SK-MEL-5 (cell line): Measurements from ENCODE around the gene ATG101. TPM values are rescaled to one million over a fixed set of nuclear protein-coding genes. Genes with fewer than 3 reads are reported as not detected.
A peak's percentile ranks its signal among the peaks of the same experiment; 100 is the strongest.
"Not testable (repeated sequence)": the region's sequence is repeated elsewhere in the genome, so short reads cannot be mapped to it uniquely, and the experiment has no call there.

Experiments used
- DNase-seq: peaks from one replicate; pipeline ENCODE4 v3.0.0-alpha.2; 2016; ENCODE audit warnings: low read depth, low spot score
- in situ Hi-C: cut with HindIII; loops from 2 replicates; pipeline ENCODE4 v1.10.0; 2016; ENCODE audit warnings: low sequenced_read_pairs, high pct_unique_total_duplicates, low pct_unique_long_range_greater_than_20kb
- total RNA-seq: library from RNA; depleted of rRNA; stranded (reverse); fragments of >200 nt; shearing (Covaris generic); gene quantifications from 2 replicates; pipeline ENCODE4 v1.2.3, GENCODE V29; 2014

ATG101 gene
- total RNA-seq, 1 experiment from 2014 or later = 90.4 TPM

- in situ Hi-C loops = no loop called here
- DNase-seq = no peak
Observed at GRCh38 chr12:52084491-52085231, 14.9 kb downstream of the ATG101 start.

GRCh38 chr12:52085682-52086180 lies 16.0 kb downstream of the ATG101 start:
- in situ Hi-C loops = no loop called here
- no peak for DNase-seq

- in situ Hi-C loops = no loop called here
- DNase-seq = peak; percentile 30
Observed at GRCh38 chr12:52086366-52086765, 16.6 kb downstream of the ATG101 start.

- in situ Hi-C loops = no loop called here
- DNase-seq = no peak
Observed at GRCh38 chr12:52086944-52087835, 17.4 kb downstream of the ATG101 start.

- in situ Hi-C loops = no loop called here
- DNase-seq = no peak
Observed at GRCh38 chr12:52087961-52088820, 18.4 kb downstream of the ATG101 start.

GRCh38 chr12:52089491-52089890 lies 19.7 kb downstream of the ATG101 start:
- no peak for DNase-seq
- in situ Hi-C loops = no loop called here

GRCh38 chr12:52090291-52090690 lies 20.5 kb downstream of the ATG101 start:
- DNase-seq = no peak
- in situ Hi-C loops = no loop called here

- no peak for DNase-seq
- in situ Hi-C loops = no loop called here
Observed at GRCh38 chr12:52091061-52091460, 21.3 kb downstream of the ATG101 start.

- in situ Hi-C loops = no loop called here
- no peak for DNase-seq
Observed at GRCh38 chr12:52091869-52092268, 22.1 kb downstream of the ATG101 start.

- in situ Hi-C loops = no loop called here
- DNase-seq = no peak
Observed at GRCh38 chr12:52093346-52093745, 23.6 kb downstream of the ATG101 start.

GRCh38 chr12:52096332-52097044 lies 26.7 kb downstream of the ATG101 start:
- no peak for DNase-seq
- in situ Hi-C loops = no loop called here

GRCh38 chr12:52097045-52097666 lies 27.4 kb downstream of the ATG101 start:
- in situ Hi-C loops = no loop called here

GRCh38 chr12:52104431-52105089 lies 34.8 kb downstream of the ATG101 start:
- DNase-seq, in situ Hi-C loops: not testable (repeated sequence)

More at GRCh38 chr12:52097045-52097666, 27.4 kb downstream of the ATG101 start:
- no peak for DNase-seq

GRCh38 chr12:52116222-52117125 lies 46.7 kb downstream of the ATG101 start:
- in situ Hi-C loops, DNase-seq: not testable (repeated sequence)

GRCh38 chr12:52117806-52118475 lies 48.2 kb downstream of the ATG101 start:
- DNase-seq, in situ Hi-C loops: not testable (repeated sequence)
